ENCODE data around the gene POLD4.

POLD4 gene

DNA sequence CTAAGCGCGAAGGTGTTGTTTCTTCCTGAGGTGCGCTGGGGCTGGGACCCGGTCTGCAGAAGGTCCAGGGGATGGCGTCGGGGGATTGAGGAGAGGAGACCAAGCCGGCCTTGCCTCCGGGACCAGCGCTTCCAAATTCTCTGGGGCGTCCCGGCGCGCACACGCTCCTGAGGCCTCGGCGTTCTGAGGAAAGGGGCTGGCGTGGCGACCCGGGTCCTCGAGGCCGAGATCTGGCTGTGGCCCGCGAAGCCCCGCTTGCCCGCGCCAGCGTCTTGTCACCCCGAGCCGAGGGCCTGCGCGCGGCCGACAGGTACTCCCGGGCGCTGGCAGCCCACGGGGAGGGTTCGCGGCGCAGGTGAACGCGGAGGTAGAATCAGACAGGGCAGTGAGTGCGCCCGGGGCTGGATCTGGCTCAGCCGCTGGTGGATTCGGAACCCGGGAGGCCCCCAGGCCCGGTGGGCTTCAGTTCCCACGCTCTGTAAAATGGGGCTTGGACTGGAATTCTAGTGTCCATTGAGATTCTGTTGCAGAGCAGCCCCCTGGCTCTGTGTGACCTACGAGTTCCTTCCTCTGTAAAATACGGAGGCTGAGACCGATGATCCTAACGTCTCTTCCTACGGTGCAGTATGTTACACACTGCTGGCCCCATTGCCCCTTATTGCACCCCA lies 35.3 kb downstream of the POLD4 start:
- no peak for FAIRE-seq
- no peak for DNase-seq (ENCODE audit: low spot score)

DNA sequence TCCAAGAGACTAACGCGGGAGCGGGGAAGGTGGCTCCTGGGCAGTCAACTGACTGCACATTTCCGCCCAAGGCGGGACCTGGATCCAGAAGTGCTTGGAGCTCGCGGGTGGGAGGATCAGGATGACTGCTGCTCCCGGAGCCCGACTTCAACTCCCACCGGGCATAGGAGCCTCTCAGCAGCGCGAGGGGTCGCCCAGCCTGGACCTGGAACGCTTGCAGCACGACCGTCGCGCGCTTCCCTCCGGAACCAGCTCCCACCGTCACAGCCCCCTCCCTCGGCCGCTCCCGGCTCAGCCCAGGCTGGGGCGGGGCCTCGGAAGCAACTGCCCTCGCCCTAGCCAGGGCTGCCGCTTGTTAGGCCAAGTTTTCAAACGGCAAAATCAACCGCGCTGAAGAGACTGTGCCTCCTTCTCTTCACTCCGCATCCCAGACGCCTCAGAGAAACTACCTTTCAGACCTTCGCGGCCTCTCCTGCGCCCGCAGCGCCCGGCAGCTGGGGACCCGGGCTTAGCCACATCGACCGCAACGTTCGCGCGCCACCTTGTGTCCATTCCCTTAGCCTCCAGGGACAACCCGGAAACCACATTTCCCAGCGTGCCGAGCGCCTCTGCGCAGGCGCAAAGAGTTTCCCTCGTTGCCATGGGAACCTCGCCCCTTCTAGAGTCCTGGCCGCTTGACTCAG lies 36.0 kb downstream of the POLD4 start:
- peak; percentile 88 for DNase-seq (ENCODE audit: low spot score)
- no peak for FAIRE-seq

DNA sequence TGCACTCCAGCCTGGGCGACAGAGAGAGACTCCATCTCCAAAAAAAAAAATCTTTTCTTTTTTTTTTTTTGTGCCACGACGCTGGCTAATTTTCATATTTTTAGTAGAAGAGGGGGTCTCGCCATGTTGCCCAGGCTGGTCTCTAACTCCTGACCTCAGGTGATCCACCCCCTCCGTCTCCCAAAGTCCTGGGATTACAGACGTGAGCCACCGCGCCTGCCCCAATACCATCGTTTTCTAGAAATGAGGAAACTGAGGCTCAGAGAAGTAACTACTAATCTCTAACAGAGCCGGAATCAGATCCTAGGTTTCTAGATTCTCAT lies 36.5 kb downstream of the POLD4 start:
- DNase-seq (ENCODE audit: low spot score) (no peak), FAIRE-seq (no peak)

DNA sequence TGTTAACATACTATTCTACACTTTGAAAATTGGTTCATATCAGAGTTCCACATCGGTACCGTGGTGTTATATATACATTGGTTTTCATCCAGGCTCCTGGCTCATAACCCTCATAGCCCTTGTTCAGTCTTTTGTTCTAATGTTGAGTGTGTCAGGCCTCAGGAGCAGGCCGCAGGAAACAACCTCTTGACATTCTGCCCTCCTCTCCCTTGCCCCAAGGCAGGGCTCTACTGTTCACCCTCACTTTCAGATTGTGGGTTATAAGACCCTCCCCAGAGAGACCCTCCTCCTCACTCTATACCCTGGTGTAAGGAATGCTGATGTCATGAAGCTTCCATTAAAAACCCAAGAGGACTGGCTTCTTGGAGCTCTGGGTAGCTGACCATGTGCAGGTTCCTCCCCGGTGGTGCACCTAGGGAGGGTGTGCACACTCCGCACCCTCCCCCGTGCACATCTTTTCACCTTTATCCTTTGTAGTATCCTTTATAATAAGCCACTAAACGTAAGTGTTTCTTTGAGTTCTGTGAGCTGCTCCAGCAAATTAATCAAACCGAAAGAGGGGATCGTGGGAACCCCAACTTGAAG lies 37.9 kb downstream of the POLD4 start:
- DNase-seq (ENCODE audit: low spot score) (no peak), FAIRE-seq (no peak)

- no peak for DNase-seq (ENCODE audit: low spot score)
- no peak for FAIRE-seq
Measured at GRCh38 chr11:67314218-67314617, 39.1 kb downstream of the POLD4 start.

DNA sequence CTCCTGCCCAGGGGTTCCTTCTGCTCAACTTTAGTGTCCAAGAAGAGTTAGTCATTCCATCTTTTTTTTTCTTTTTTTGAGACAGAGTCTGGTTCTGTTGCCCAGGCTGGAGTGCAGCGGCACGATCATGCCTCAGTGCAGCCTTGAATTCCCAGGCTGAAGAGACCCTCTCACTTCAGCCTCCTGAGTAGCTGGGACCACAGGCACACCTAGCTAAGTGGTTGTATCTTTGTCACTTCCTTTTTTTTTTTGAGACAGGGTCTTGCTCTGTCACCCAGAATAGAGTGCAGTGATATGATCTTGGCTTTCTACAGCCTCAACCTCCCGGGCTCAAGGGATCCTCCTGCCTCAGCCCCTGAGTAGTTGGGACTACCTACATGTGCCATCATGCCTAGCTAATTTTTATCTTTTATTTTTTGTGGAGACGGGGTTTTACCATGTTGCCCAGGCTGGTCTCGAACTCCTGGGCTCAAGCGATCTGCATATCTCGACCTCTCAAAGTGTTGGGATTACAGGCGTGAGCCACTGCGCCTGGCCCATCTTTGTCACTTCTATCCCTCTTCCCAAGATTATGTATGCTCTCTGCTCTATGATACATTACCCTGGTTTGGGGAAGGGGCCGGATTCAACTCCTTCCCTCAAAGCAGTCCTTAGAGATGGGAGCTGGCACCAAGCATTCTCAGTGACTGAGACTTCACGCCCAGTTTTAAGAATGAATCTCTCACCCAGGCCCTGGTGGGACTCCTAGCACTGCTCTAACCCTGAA lies 40.0 kb downstream of the POLD4 start:
- FAIRE-seq (no peak), DNase-seq (ENCODE audit: low spot score) (no peak)

GRCh38 chr11:67312187-67313021 lies 40.9 kb downstream of the POLD4 start:
- DNase-seq (ENCODE audit: low spot score) (no peak), FAIRE-seq (no peak)

- no peak for FAIRE-seq
- DNase-seq (ENCODE audit: low spot score): no peak
Measured at GRCh38 chr11:67311556-67312082, 41.7 kb downstream of the POLD4 start.

DNA sequence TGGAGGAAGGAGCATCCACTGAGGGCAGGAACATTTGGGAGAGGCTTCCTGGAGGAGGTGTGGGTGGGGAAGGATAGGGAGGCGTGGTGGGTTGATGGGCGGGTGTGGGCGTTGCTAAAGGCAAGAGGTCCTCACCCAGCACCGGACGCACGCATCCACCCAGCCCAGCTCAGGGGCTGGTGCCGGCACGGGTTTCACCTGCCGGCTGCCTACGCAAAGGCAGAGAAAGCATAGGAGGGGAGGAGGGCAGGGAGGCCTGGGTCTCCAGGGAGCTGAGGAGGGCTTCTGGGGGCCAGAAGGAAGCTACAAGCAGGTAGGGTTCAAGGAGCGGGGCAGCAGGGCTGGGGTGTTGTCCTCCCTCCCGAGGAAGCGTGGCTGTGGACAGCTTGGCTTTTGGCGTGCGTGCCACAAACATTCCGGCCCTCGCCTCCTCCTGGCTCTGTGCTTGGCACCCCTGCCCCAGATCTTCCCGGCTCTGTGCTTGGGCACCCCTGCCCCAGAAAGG lies 42.2 kb downstream of the POLD4 start:
- FAIRE-seq (no peak), DNase-seq (ENCODE audit: low spot score) (no peak)

- DNase-seq (ENCODE audit: low spot score) (no peak), FAIRE-seq (no peak)
Measured at GRCh38 chr11:67310246-67311050, 42.9 kb downstream of the POLD4 start.

GRCh38 chr11:67309661-67310061 lies 43.7 kb downstream of the POLD4 start:
- DNase-seq (ENCODE audit: low spot score): no peak
- no peak for FAIRE-seq

DNA sequence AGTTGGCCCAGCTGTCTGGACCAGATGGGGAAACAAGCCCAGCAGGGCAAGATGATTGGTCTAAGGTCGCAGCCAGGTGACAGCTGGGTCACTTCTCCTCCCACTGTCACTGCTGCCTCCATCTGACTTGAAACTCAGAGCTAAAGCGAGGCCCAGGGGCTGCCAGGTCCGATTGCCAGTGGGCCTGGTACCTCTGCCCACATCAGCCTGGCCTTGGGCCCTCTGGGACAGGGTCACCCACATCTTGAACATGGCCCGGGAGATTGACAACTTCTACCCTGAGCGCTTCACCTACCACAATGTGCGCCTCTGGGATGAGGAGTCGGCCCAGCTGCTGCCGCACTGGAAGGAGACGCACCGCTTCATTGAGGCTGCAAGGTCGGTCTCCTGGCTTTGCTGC lies 44.2 kb downstream of the POLD4 start:
- no peak for FAIRE-seq

DNA sequence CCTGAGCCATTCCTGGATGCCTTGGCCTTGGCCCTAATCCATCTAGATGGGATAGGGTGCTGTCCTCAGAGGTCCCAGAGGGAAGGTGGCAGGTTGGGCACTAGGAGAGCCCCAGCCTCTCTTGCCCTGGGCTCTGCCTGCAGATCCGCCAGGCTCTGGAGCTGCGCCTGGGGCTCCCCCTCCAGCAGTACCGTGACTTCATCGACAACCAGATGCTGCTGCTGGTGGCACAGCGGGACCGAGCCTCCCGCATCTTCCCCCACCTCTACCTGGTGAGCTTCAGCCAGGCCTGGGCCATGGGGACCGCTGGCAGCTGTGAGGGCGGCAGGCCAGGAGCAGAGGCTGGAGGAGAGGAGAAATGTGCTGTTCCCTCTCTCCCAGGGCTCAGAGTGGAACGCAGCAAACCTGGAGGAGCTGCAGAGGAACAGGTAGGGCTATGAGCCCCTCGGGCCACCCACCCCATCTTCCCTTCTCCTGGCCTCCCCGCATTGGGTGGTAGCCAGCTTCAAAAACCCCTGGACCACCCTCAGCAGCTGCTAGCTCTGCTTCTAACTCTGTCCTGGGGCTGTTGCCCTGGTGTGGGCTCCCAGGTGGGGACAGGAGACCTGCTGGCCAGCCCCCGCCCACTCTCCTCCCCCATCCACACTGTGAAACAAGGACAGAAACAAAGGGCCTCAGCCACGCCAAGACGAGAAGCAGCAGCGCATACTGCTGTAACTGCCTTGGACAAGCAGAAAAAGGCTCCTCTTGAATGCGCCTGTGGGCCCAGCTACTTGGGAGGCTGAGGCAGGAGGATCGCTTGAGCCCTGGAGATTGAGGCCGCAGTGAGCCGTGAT lies 45.1 kb downstream of the POLD4 start:
- FAIRE-seq (no peak), DNase-seq (ENCODE audit: low spot score) (no peak)

More for the DNA sequence above, 44.2 kb downstream of the POLD4 start:
- DNase-seq (ENCODE audit: low spot score): no peak

DNA sequence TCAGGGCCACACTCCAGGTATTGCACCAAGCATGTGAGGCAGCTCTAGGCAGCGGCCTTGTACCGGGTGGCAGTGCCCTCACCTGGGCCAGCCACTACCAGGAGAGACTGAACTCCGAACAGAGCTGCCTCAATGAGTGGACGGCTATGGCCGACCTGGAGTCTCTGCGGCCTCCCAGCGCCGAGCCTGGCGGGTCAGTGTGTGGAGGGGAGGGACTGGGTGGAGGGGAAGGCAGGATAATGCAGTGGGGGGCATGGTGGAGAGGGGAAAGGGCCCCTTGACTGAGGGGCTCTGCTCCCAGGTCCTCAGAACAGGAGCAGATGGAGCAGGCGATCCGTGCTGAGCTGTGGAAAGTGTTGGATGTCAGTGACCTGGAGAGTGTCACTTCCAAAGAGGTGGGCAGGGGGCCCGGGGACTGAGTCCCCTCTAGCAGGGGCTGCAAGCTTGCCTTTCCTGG lies 45.8 kb downstream of the POLD4 start:
- DNase-seq (ENCODE audit: low spot score) (no peak), FAIRE-seq (no peak)

DNA sequence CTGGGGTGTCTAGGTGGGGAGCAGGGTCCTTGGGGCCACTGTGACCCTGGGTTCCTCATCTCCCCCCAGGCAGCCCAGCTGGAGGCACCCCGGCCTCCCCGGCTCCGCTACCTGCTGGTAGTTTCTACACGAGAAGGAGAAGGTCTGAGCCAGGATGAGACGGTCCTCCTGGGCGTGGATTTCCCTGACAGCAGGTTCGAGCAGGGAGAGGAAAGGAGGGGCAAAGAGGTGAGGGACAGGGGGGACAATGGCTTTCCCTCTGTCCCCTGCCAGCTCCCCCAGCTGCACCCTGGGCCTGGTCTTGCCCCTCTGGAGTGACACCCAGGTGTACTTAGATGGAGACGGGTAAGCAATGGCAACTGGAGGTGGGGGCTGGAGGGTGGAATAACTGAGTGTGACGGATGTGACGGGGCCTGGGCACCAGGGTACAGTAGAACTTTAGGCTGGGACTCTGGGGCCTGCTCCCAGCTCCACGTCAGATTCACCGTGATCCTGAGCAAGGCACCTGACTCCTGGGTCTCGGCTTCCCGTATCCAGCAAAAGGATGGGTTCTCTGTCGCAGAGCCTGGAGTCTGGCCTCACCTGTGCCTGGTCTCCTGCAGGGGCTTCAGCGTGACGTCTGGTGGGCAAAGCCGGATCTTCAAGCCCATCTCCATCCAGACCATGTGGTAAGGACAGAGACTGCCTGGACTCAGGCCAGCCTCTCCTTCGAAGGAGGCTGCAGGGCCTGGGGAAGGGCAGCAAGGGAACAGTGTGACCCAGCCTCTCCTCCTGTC lies 46.4 kb downstream of the POLD4 start:
- FAIRE-seq (no peak), DNase-seq (ENCODE audit: low spot score) (no peak)

GRCh38 chr11:67304511-67305113 lies 48.7 kb downstream of the POLD4 start:
- FAIRE-seq: no peak

GRCh38 chr11:67303835-67304411 lies 49.4 kb downstream of the POLD4 start:
- DNase-seq (ENCODE audit: low spot score) (peak; percentile 5), FAIRE-seq (no peak)

More at GRCh38 chr11:67304511-67305113, 48.7 kb downstream of the POLD4 start:
- no peak for DNase-seq (ENCODE audit: low spot score)
